NCI-H82 treated with DMSO at 0.1 percent for 48 hours (cell line): ENCODE data around the gene TAF1C.
A peak's percentile ranks its signal among the peaks of the same experiment; 100 is the strongest.

ENCODE experiments used
- DNase-seq: peaks from one replicate; lab custom pipeline; 2025; ENCODE audit not compliant: unreplicated experiment; lab: John Stamatoyannopoulos, UW

Gene TAF1C

GRCh38 chr16:84161801-84162200 lies 25.1 kb downstream of the TAF1C start:
- DNase-seq, result no peak

GRCh38 chr16:84161037-84161436 lies 25.8 kb downstream of the TAF1C start:
- no peak for DNase-seq

GRCh38 chr16:84159800-84160199 lies 27.1 kb downstream of the TAF1C start:
- no peak for DNase-seq

GRCh38 chr16:84159007-84159406 lies 27.9 kb downstream of the TAF1C start:
- no peak for DNase-seq

- no peak for DNase-seq
These were observed 30.5 kb downstream of the TAF1C start for GRCh38 chr16:84156342-84156784.

GRCh38 chr16:84155771-84156170 lies 31.1 kb downstream of the TAF1C start:
- DNase-seq, result no peak

- no peak for DNase-seq
These were observed 31.6 kb downstream of the TAF1C start for GRCh38 chr16:84155226-84155625.

- DNase-seq, result no peak
These were observed 33.1 kb downstream of the TAF1C start for GRCh38 chr16:84153660-84154214.

- no peak for DNase-seq
These were observed 35.9 kb downstream of the TAF1C start for GRCh38 chr16:84150926-84151325.

GRCh38 chr16:84144859-84145639 lies 41.8 kb downstream of the TAF1C start, which contains the start of the genes DNAAF1 and HSDL1:
Gene DNAAF1, plus strand, starts transcription at chr16:84145308. Its CDS starts 133 bp downstream, at chr16:84145441.
Gene HSDL1, minus strand, starts transcription at chr16:84145177. Its CDS starts 13,856 bp downstream, at chr16:84131321.
- DNase-seq, result peak; percentile 31

- no peak for DNase-seq
These were observed 42.5 kb downstream of the TAF1C start for GRCh38 chr16:84144209-84144858.

- DNase-seq, result no peak
These were observed 43.1 kb downstream of the TAF1C start for GRCh38 chr16:84143784-84144199.

- no peak for DNase-seq
These were observed 43.8 kb downstream of the TAF1C start for GRCh38 chr16:84143081-84143480.

- DNase-seq, result no peak
These were observed 45.6 kb downstream of the TAF1C start for GRCh38 chr16:84141143-84141670.

- DNase-seq, result peak; percentile 34
These were observed 47.1 kb downstream of the TAF1C start for GRCh38 chr16:84139628-84140258.

- DNase-seq, result peak; percentile 28
These were observed 47.8 kb downstream of the TAF1C start for GRCh38 chr16:84138824-84139627.

- DNase-seq, result no peak
These were observed 48.4 kb downstream of the TAF1C start for GRCh38 chr16:84138500-84138823.

GRCh38 chr16:84137769-84138357 lies 49.0 kb downstream of the TAF1C start:
- DNase-seq, result no peak

GRCh38 chr16:84137287-84137686 lies 49.6 kb downstream of the TAF1C start:
- no peak for DNase-seq
